Transverse colon (tissue), 4 donors: ENCODE measurements around the gene OR9Q2.

Source experiments
- EP300 ChIP-seq: sonication (generic); formaldehyde crosslinking; IDR thresholded peaks from one replicate; pipeline ENCODE4 v1.6.1; 2017; ENCODE audit warnings: antibody characterized with exemption, low read depth
- POLR2A ChIP-seq: fragments of 450-650 bp; IDR thresholded peaks from one replicate; pipeline ENCODE4 v1.6.1; 2016; ENCODE audit warnings: antibody characterized with exemption, mild to moderate bottlenecking, moderate library complexity
- POLR2AphosphoS5 ChIP-seq, 3 donors: sonication (generic); formaldehyde crosslinking; IDR thresholded peaks; one replicate each; pipeline ENCODE4 v1.6.1; 2016; ENCODE audit warnings: antibody characterized with exemption in 3 of 3
- TF ChIP-seq, protein P1 (sequence below), 5 experiments: fragments of 200-600 bp in 3 of 5; fragments of 450-650 bp in 2 of 5; sonication (generic) in 3 of 5; IDR thresholded peaks; 1 replicate in 2 of 5; 2 replicates in 3 of 5; pipeline ENCODE4 v1.5.1; 2016 to 2017; ENCODE audit warnings: antibody characterized with exemption in 5 of 5, inconsistent platforms in 3 of 5, mild to moderate bottlenecking in 2 of 5, moderate library complexity in 1 of 5

DNA sequence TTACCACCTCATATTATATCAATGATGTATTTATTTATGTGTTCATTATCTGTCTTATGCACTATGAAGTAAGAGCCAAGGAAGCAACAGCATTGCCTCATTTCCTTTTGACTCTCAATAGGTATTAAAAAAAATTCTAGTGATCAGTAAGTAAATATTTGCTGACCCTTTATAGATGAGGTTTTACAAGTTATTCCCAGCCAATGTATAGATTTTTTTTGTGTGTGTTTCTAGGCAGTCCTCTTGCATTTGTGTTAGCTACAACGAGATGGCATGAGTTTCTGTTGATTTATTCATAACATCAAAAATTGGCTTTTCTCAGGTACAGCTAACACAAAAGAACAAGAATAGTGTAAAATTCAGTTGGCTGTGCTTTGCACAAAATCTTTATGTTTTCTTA lies 10.4 kb downstream of the OR9Q2 start:
- TF ChIP-seq, protein P1, sequence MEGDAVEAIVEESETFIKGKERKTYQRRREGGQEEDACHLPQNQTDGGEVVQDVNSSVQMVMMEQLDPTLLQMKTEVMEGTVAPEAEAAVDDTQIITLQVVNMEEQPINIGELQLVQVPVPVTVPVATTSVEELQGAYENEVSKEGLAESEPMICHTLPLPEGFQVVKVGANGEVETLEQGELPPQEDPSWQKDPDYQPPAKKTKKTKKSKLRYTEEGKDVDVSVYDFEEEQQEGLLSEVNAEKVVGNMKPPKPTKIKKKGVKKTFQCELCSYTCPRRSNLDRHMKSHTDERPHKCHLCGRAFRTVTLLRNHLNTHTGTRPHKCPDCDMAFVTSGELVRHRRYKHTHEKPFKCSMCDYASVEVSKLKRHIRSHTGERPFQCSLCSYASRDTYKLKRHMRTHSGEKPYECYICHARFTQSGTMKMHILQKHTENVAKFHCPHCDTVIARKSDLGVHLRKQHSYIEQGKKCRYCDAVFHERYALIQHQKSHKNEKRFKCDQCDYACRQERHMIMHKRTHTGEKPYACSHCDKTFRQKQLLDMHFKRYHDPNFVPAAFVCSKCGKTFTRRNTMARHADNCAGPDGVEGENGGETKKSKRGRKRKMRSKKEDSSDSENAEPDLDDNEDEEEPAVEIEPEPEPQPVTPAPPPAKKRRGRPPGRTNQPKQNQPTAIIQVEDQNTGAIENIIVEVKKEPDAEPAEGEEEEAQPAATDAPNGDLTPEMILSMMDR (IDR thresholded peaks at IDR 0.05), result no peak
- no peak for TF ChIP-seq POLR2A
- TF ChIP-seq EP300, result no peak
- TF ChIP-seq POLR2AphosphoS5 (IDR thresholded peaks at IDR 0.05), result no peak
